ENCODE data around the gene XYLT1. TPM values are rescaled to one million over a fixed set of nuclear protein-coding genes. Genes with fewer than 3 reads are reported as not detected.

The XYLT1 gene
- total and polyA plus RNA-seq, 2 of the 8 experiments (the other 6 are each of a cell fraction or from before 2014, with no cell fraction given), result 6.6 to 25.4 TPM

DNA sequence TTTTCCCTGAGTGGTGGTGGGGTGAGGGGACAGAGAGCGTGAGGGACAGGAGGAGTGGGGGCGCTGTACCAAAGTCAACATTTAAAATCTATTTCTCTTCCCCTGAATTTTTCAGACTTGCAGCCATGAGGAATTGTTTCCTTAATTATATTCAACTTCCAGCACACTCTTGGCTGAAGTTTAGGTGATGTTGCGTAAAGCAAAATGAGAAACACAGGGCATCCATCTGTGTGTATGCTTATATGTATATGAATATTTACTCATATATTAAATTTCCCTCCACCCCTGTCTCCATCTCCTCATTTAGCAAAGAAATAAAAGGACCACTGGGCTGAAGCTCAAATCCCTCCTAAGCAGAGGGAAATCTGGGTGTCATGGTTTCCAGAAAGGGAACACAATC lies 218.1 kb downstream of the XYLT1 start:
- DNase-seq (ENCODE audit: low read depth in 1 of 2, low spot score in 2 of 2), result no peak
- Histone ChIP-seq H3K14ac (ENCODE audit: insufficient read length) (no peak overlapping the region), H3K79me1 (ENCODE audit: low read depth, low read length) (no peaks in the 10 kb centered on the region; the same call in 1 of the 2 replicates), H2AK5ac (ENCODE audit: low read depth, low read length) (no peak overlapping the region), H3K36me3 (ENCODE audit: control insufficient read depth in 2 of 4, insufficient read depth in 4 of 4, low read length in 3 of 4) (no peaks in the 10 kb centered on the region), H3K4ac (replicated peaks; ENCODE audit: insufficient read length, low read depth, low read length) (no peak overlapping the region), H4K91ac (replicated peaks; ENCODE audit: insufficient read length, low read length) (no peak overlapping the region), H4K8ac (ENCODE audit: extremely low read depth, insufficient read depth, low read length) (no peak overlapping the region), H2BK120ac (replicated peaks; ENCODE audit: low read depth, low read length) (no peak overlapping the region), H4K5ac (ENCODE audit: insufficient read length, low read depth, low read length) (no peak overlapping the region), H3K56ac (replicated peaks; ENCODE audit: insufficient read length, low read depth, low read length) (no peak overlapping the region), H3K4me2 (ENCODE audit: insufficient read depth in 1 of 2, low read depth in 2 of 2, low read length in 2 of 2) (no peak overlapping the region), H3K23ac (ENCODE audit: insufficient read length) (no peak overlapping the region), H3K18ac (ENCODE audit: extremely low read depth, low read length) (no peak overlapping the region), H2BK15ac (ENCODE audit: low read length) (no peak overlapping the region), H3K4me3 (ENCODE audit: extremely low read depth in 1 of 4, insufficient read depth in 2 of 4, low read depth in 3 of 4, low read length in 4 of 4) (no peak overlapping the region), H2BK20ac (ENCODE audit: low read length) (no peak overlapping the region), H3K4me1 (replicated peaks in 1 of 4; ENCODE audit: control insufficient read depth in 3 of 4, insufficient read depth in 4 of 4, low read length in 3 of 4) (no peaks in the 10 kb centered on the region), H3K79me2 (ENCODE audit: control insufficient read depth in 1 of 2, insufficient read depth in 2 of 2, low read length in 2 of 2) (no peaks in the 10 kb centered on the region), H2BK5ac (ENCODE audit: low read depth, low read length) (no peak overlapping the region), H2BK12ac (ENCODE audit: low read depth, low read length) (no peak overlapping the region), H3K27ac (ENCODE audit: low read depth, low read length) (no peak overlapping the region), H3K9me3 (ENCODE audit: insufficient read depth in 2 of 2, low read depth in 1 of 2, low read length in 1 of 2) (no peaks in the 10 kb centered on the region), H3K9ac (replicated peaks in 1 of 4; ENCODE audit: extremely low read depth in 1 of 4, low read depth in 3 of 4, low read length in 3 of 4) (no peak overlapping the region), H3K23me2 (ENCODE audit: low read depth, low read length) (no peaks in the 10 kb centered on the region), H4K20me1 (replicated peaks in 1 of 2; ENCODE audit: control insufficient read depth in 1 of 2, insufficient read depth in 2 of 2, low read length in 2 of 2) (peaks cover 0 to 3% of the 10 kb centered on the region in 2 experiments), H3K27me3 (replicated peaks in 1 of 4; ENCODE audit: control insufficient read depth in 3 of 4, extremely low read depth in 1 of 4, insufficient read depth in 3 of 4, low read length in 3 of 4) (no peaks in the 10 kb centered on the region), H2AFZ (ENCODE audit: low read length) (no peak overlapping the region)
- FAIRE-seq, result no peak
- 86% methylated on average over 3 of the region's 3 CpGs; no CpG with 5 or more reads in 1 of the 2 experiments for WGBS, 2 experiments (ENCODE audit: extremely low coverage in 1 of 2, insufficient coverage in 1 of 2, insufficient read length in 1 of 2, insufficient replicate concordance in 2 of 2, low coverage in 1 of 2, low lambda C conversion rate in 2 of 2, missing lambda C conversion rate in 1 of 2)
- POLR2A ChIA-PET (ENCODE audit: partially characterized antibody), result interaction anchor here (0.5 kb wide), 1 partner anchor 27 kb away, joined by 3 read pairs; no protein-coding TSS in a partner anchor
- CTCF ChIA-PET (ENCODE audit: partially characterized antibody), result interaction anchor here (0.8 to 2.2 kb wide), 6 partner anchors 10 to 153 kb away, joined by 3 to 7 read pairs (median 3); no protein-coding TSS in a partner anchor
- TF ChIP-seq SP1 (IDR thresholded peaks at IDR 0.05; ENCODE audit: low read depth, low read length), result no peak

Data from H1 (cell line).